C4-2B (cell line): ENCODE results near the gene AGR3.

Source experiments
- CTCF ChIP-seq: fragments of 450-650 bp; conservative IDR thresholded peaks from 2 replicates; pipeline ENCODE4 v1.5.1; 2017; ENCODE audit warnings: mild to moderate bottlenecking
- ZFX ChIP-seq: fragments of 450-650 bp; IDR thresholded peaks from 2 replicates; pipeline ENCODE4 v1.6.1; 2017

DNA sequence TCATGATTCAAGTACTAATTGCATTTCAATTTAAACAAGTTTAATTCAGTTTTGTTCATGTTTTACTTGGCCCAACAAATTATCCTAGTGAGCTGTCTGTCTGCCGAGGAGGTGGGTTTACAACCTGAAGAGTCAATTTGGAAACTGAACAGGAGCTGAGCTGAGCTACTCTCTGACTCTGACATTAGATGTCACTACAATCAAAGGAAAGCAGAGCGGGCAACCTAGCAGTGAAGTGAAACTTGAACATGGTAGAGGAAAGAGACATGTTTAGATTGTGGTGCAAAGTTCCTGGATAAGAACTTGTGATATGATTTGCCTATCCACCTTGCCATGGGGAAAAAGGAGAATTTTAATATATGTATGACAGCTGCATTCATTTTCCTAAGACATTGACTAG is 9.6 kb upstream of the AGR3 start:
- peak; percentile 65 for TF ChIP-seq CTCF
- no peak for TF ChIP-seq ZFX
